Peyer's patch (tissue), 4 donors: ENCODE data around the gene UPF2. TPM values are rescaled to one million over a fixed set of nuclear protein-coding genes. Genes with fewer than 3 reads are reported as not detected.

Experiments
- DNase-seq, 3 donors: peaks; one replicate each; pipeline ENCODE4 v3.0.0-alpha.2; 2017 to 2019
- H3K27ac ChIP-seq, 4 donors: fragments of 200-600 bp; sonication (generic); one replicate each; pipeline ENCODE4 v1.5.1; 2016 to 2019
- H3K27me3 ChIP-seq, 2 donors: fragments of 200-600 bp; sonication (generic); one replicate each; pipeline ENCODE4 v1.5.1; 2019
- H3K36me3 ChIP-seq, 3 donors: fragments of 200-600 bp; sonication (generic); one replicate each; pipeline ENCODE4 v1.5.1; 2016 to 2019
- H3K4me1 ChIP-seq, 4 donors: fragments of 200-600 bp; sonication (generic); one replicate each; pipeline ENCODE4 v1.5.1; 2016 to 2019
- H3K4me3 ChIP-seq, 4 donors: fragments of 200-600 bp; sonication (generic); 1 replicate in 3 of 4; 2 replicates in 1 of 4; pipeline ENCODE4 v1.5.1; 2016 to 2019; ENCODE audit warnings: mild to moderate bottlenecking in 1 of 4
- H3K9me3 ChIP-seq, 4 donors: fragments of 200-600 bp; sonication (generic); one replicate each; pipeline ENCODE4 v1.5.1; 2016 to 2019; ENCODE audit warnings: mild to moderate bottlenecking in 1 of 4
- CTCF ChIP-seq, 6 experiments: fragments of 450-650 bp in 4 of 6; fragments of 200-600 bp in 2 of 6; sonication (generic) in 1 of 6; IDR thresholded peaks; one replicate each; pipeline ENCODE4 v1.5.1; 2017 to 2019; ENCODE audit warnings: antibody characterized with exemption in 6 of 6, mild to moderate bottlenecking in 3 of 6, moderate library complexity in 1 of 6
- POLR2A ChIP-seq, 2 donors: fragments of 450-650 bp; IDR thresholded peaks; one replicate each; pipeline ENCODE4 v1.5.1; 2017; ENCODE audit warnings: antibody characterized with exemption in 2 of 2, mild to moderate bottlenecking in 2 of 2, moderate library complexity in 2 of 2
- total RNA-seq, 4 donors: library from RNA; depleted of rRNA; stranded (reverse); fragments of >200 nt; gene quantifications; one replicate each; pipeline ENCODE4 v1.1.0, GENCODE V29; 2016

UPF2 gene
- total RNA-seq, 4 donors from 2014 or later: 12.6 to 56.1 (median 21.0) TPM

- H3K4me1 ChIP-seq: peaks cover 0 to 11% (median 6%) of the 10 kb centered on the region in 4 donors
- H3K27ac ChIP-seq: no peak overlapping the region
- peaks cover 0 to 40% (median 0%) of the 10 kb centered on the region in 3 donors for H3K36me3 ChIP-seq
- H3K27me3 ChIP-seq: no peaks in the 10 kb centered on the region
- no peaks in the 10 kb centered on the region for H3K9me3 ChIP-seq
- no peak overlapping the region for H3K4me3 ChIP-seq
- DNase-seq: no peak
- TF ChIP-seq POLR2A (IDR thresholded peaks at IDR 0.05) (no peak), CTCF (IDR thresholded peaks at IDR 0.05) (no peak)
Observed at GRCh38 chr10:12036073-12036655, 6.4 kb downstream of the UPF2 start.

- Histone ChIP-seq H3K4me3 (no peak overlapping the region), H3K9me3 (no peaks in the 10 kb centered on the region), H3K27me3 (no peaks in the 10 kb centered on the region), H3K36me3 (peaks cover 0 to 72% (median 0%) of the 10 kb centered on the region in 3 donors), H3K27ac (no peak overlapping the region), H3K4me1 (no peaks in the 10 kb centered on the region)
- TF ChIP-seq POLR2A (IDR thresholded peaks at IDR 0.05) (no peak), CTCF (IDR thresholded peaks at IDR 0.05) (no peak)
- DNase-seq: no peak
Observed at GRCh38 chr10:12031404-12031803, 11.2 kb downstream of the UPF2 start.

- Histone ChIP-seq H3K27ac (no peak overlapping the region), H3K4me1 (peaks cover 0 to 6% (median 0%) of the 10 kb centered on the region in 4 donors), H3K27me3 (no peaks in the 10 kb centered on the region), H3K4me3 (no peak overlapping the region), H3K36me3 (peaks cover 0 to 45% (median 0%) of the 10 kb centered on the region in 3 donors), H3K9me3 (no peaks in the 10 kb centered on the region)
- TF ChIP-seq CTCF (IDR thresholded peaks at IDR 0.05): no peak
- TF ChIP-seq POLR2A (IDR thresholded peaks at IDR 0.05): no peak
- no peak for DNase-seq
Observed at GRCh38 chr10:12027539-12027938, 15.1 kb downstream of the UPF2 start.

- no peak for TF ChIP-seq CTCF (IDR thresholded peaks at IDR 0.05)
- no peak for TF ChIP-seq POLR2A (IDR thresholded peaks at IDR 0.05)
- Histone ChIP-seq H3K36me3 (peaks cover 0 to 43% (median 0%) of the 10 kb centered on the region in 3 donors), H3K9me3 (no peaks in the 10 kb centered on the region), H3K4me1 (peaks cover 0 to 12% (median 0%) of the 10 kb centered on the region in 4 donors), H3K4me3 (no peak overlapping the region), H3K27ac (no peak overlapping the region), H3K27me3 (no peaks in the 10 kb centered on the region)
- no peak for DNase-seq
Observed at GRCh38 chr10:12025591-12025990, 17.0 kb downstream of the UPF2 start.

- DNase-seq: no peak
- Histone ChIP-seq H3K4me1 (peaks cover 0 to 12% (median 0%) of the 10 kb centered on the region in 4 donors), H3K9me3 (no peaks in the 10 kb centered on the region), H3K27me3 (no peaks in the 10 kb centered on the region), H3K4me3 (no peak overlapping the region), H3K27ac (no peak overlapping the region), H3K36me3 (peaks cover 0 to 23% (median 0%) of the 10 kb centered on the region in 3 donors)
- TF ChIP-seq CTCF (IDR thresholded peaks at IDR 0.05): no peak
- no peak for TF ChIP-seq POLR2A (IDR thresholded peaks at IDR 0.05)
Observed at GRCh38 chr10:12022580-12023257, 19.9 kb downstream of the UPF2 start.
